Heart left ventricle (tissue), 16 donors: Measurements from ENCODE around the gene ADSS1. TPM values are rescaled to one million over a fixed set of nuclear protein-coding genes. Genes with fewer than 3 reads are reported as not detected.

Source experiments
- ATAC-seq, 4 donors: fragments of 200-7000 bp; cut with Tn5 transposase; one replicate each; pipeline ENCODE4 v1.9.1; 2020 to 2022; ENCODE audit warnings: moderate library complexity in 4 of 4, mild to moderate bottlenecking in 3 of 4, moderate number of reproducible peaks in 1 of 4
- DNase-seq, 5 donors: peaks; one replicate each; pipeline ENCODE4 v3.0.0-alpha.2; 2020
- H3K27ac ChIP-seq, 12 donors: fragments of 200-600 bp; sonication (generic) in 4 of 12; one replicate each; pipeline versions ENCODE4 v1.5.0 to v1.8.0; 2016 to 2022; ENCODE audit warnings: mild to moderate bottlenecking in 2 of 12
- H3K27me3 ChIP-seq, 9 donors: fragments of 200-600 bp; sonication (generic) in 2 of 9; one replicate each; pipeline versions ENCODE4 v1.5.1 to v1.8.0; 2016 to 2022; ENCODE audit warnings: mild to moderate bottlenecking in 3 of 9
- H3K36me3 ChIP-seq, 9 donors: fragments of 200-600 bp; sonication (generic) in 2 of 9; one replicate each; pipeline versions ENCODE4 v1.5.0 to v1.8.0; 2018 to 2022; ENCODE audit warnings: mild to moderate bottlenecking in 2 of 9
- H3K4me1 ChIP-seq, 12 donors: fragments of 200-600 bp; sonication (generic) in 4 of 12; one replicate each; pipeline versions ENCODE4 v1.5.0 to v1.8.0; 2016 to 2022; ENCODE audit warnings: mild to moderate bottlenecking in 3 of 12
- H3K4me3 ChIP-seq, 12 donors: fragments of 200-600 bp; sonication (generic) in 4 of 12; one replicate each; pipeline versions ENCODE4 v1.5.0 to v1.8.0; 2017 to 2022; ENCODE audit warnings: mild to moderate bottlenecking in 9 of 12, moderate library complexity in 4 of 12
- H3K9me3 ChIP-seq, 12 donors: fragments of 200-600 bp; sonication (generic) in 4 of 12; one replicate each; pipeline versions ENCODE4 v1.5.0 to v1.8.0; 2016 to 2022; ENCODE audit warnings: mild to moderate bottlenecking in 1 of 12
- CTCF ChIP-seq, 12 donors: fragments of 200-600 bp; sonication (generic) in 4 of 12; IDR thresholded peaks; one replicate each; pipeline versions ENCODE4 v1.5.0 to v1.8.0; 2018 to 2022; ENCODE audit warnings: antibody characterized with exemption in 12 of 12, mild to moderate bottlenecking in 5 of 12
- POLR2A ChIP-seq, 2 donors: fragments of 450-650 bp; IDR thresholded peaks; one replicate each; pipeline ENCODE4 v1.6.1; 2017; ENCODE audit warnings: antibody characterized with exemption in 2 of 2, mild to moderate bottlenecking in 2 of 2, moderate library complexity in 2 of 2
- WGBS, 4 donors: extraction: QIAGEN DNeasy Blood & Tissue Kit in 2 of 4; methylation state at CpG; one replicate each; pipeline versions ENCODE4 v1.1.5 to v1.1.7; 2013 to 2018; 5-methylcytosine and 5-hydroxymethylcytosine counted together
- intact Hi-C, 10 donors: fragments of 100-400 bp; cut with DNase I; formaldehyde crosslinking; loops; one replicate each; pipeline versions ENCODE4 v1.11.1 to v1.14.2; 2022
- polyA plus RNA-seq, 2 donors: library from polyadenylated mRNA; stranded (reverse); fragments of 200-250 nt; gene quantifications; one replicate each; pipeline ENCODE4 v1.2.3, GENCODE V29; 2013
- total RNA-seq, 9 donors: library from RNA; depleted of rRNA in 2 of 9; stranded (reverse); fragments of >200 nt in 2 of 9; fragmentation: NEBNext Ultra II Directional in 3 of 9; extraction: Animal tissue kit (Norgen Biotek cat#: 25700) in 3 of 9; gene quantifications; one replicate each; pipeline versions ENCODE4 v1.1.0 to v1.2.4, GENCODE V29; 2016 to 2023
- donor health status: ischemic (EF 13 %, LVEDD 7.1; RV severe dilation, severe dysfunction).
- donor health status: healthy with polysubstance abuse.
- donor health status: DM: no; HTN: yes; CAD: no.
- donor health status: DM: no; HTN: no; CAD: no.
- donor health status: ischemic (EF 25% LVEDD 6.9; RV normal size, moderate dysfunction).
- donor health status: ischemic (EF 25% LVEDD 5.7; RV mildly dilated, moderate dysfunction).
- donor health status: healthy.
- donor health status: DM: yes; HTN: yes; CAD: no.
- donor health status: ischemic (EF 35%, LVEDD 5.7; RV mildly dilated, moderate dysfunction).
- donor health status: nonischemic (EF 11% LVEDD 7.7; RV severe dilation, severe dysfunction).
- donor health status: DM: yes; HTN: yes; CAD: no.
- donor health status: PGD.
- donor health status: ischemic (EF 29% LVEDD 5.4; RV normal size, mild dysfunction).
- donor health status: nonischemic (EF 23%, LVEDD 6.1; RV moderate dilation, normal function).

The ADSS1 gene
- total and polyA plus RNA-seq, 11 donors: 64.7 to 258 (median 160) TPM

DNA sequence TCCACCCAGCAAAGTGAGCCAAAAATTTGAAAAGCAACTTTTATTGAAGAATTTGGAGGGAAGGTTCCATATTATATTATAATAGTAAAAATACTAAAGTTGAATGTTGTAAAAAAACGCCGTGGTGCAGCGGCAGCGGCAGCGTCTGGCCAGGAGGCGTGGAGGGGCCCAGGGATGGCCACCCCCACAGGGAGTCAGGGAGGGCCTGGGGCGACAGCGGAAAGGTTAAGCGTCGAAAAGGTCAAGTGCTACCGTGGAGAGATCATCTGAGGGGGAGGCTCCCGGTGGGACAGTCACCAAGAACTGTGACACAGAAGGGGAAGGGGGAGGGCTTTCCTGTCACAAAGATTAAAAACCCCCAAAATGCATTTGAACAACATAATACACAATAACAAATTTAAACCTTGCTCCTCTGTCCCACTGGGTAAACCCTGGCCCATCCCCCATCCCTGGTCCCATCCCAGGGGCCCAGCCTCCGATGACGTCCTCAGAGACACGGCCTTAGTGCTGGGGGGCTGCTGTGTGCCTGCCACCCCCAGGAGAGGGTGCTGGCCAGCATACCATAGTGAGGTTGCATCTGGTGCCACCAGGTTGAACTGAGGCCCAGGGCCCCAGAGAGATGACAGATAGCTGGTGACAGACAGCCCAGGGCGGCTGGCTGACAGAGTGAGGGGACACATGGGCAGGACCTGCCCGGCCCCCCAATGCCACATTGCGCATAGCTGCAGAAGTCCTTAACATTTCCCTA lies 45.5 kb downstream of the ADSS1 start:
- peak in 1 of 5 donors; percentile 24 for DNase-seq
- intact Hi-C loops: loop anchor here in 6 of 10 donors (2.0 to 10.0 kb wide), 3 partner anchors 55 to 275 kb away; no protein-coding TSS in a partner anchor
- H3K4me3 ChIP-seq: no peak overlapping the region
- peaks cover 0 to 12% (median 9%) of the 10 kb centered on the region in 12 donors for H3K4me1 ChIP-seq
- H3K27me3 ChIP-seq: no peaks in the 10 kb centered on the region
- WGBS, 4 donors: 72 to 81% (median 75%) methylated on average over 18 of the region's 18 CpGs
- H3K36me3 ChIP-seq: peaks cover 0 to 50% (median 42%) of the 10 kb centered on the region in 9 donors
- peaks cover 0 to 14% (median 0%) of the 10 kb centered on the region in 12 donors for H3K9me3 ChIP-seq
- no peak for ATAC-seq
- TF ChIP-seq CTCF (IDR thresholded peaks at IDR 0.05) (no peak), POLR2A (IDR thresholded peaks at IDR 0.05) (no peak)
- peak overlapping the region in 2 of 12 donors; percentile 21 to 51 for H3K27ac ChIP-seq

DNA sequence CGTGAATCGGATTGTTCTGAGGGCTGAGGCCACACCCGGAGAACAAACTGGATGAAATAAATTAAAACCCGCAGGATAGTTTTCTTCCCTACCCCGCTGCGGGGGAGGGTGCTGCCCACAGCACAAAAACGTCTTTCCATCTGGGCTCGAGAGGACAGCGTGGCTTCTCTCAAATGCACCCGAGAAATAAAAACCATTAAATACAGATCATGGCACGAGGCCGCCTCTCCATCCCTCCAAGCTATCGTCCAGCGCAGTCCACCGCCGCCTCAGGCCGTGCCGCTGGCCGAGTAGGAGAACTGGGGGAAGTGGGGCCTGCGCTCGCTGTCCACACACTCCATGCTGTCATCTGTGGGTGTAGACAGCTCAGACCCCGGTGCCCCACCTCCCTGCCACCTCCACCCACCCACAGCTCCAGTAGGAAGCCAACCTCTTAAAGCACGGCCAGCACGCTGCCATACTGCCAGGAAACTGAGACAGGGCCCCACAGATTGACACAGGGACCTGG lies 46.1 kb downstream of the ADSS1 start:
- Histone ChIP-seq H3K27ac (no peak overlapping the region), H3K4me3 (no peak overlapping the region), H3K9me3 (peaks cover 0 to 14% (median 0%) of the 10 kb centered on the region in 12 donors), H3K36me3 (peaks cover 0 to 56% (median 48%) of the 10 kb centered on the region in 9 donors), H3K27me3 (no peaks in the 10 kb centered on the region), H3K4me1 (peaks cover 0 to 12% (median 9%) of the 10 kb centered on the region in 12 donors)
- intact Hi-C loops: loop anchor here in 1 of 10 donors (2.0 kb wide), 1 partner anchor 55 kb away; no protein-coding TSS in a partner anchor
- no peak for TF ChIP-seq POLR2A (IDR thresholded peaks at IDR 0.05)
- TF ChIP-seq CTCF (IDR thresholded peaks at IDR 0.05): no peak
- DNase-seq (peak in 1 of 5 donors; percentile 16), ATAC-seq (no peak)
- WGBS, 4 donors: 84 to 87% (median 86%) methylated on average over 21 to 24 of the region's 24 CpGs

DNA sequence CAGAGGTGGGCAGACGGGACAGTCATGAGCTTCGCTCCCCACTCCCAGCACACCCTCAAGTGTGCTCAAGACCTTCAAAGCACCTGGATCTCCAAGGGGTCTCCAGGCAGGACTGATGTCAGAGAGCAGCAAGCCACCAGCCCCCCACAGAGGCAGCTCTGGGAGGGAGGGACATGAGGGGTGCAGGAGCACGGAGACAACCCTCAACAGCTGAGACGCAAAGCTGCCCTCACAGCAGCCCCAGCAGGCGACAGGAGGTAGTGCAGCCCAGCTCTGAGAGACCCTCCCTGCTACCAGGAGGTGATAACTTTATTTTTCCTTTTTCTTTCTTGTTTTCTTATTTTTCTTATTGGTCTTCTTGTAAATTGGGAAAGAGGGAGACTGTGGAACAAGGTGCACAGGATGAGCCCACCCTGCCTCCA lies 46.8 kb downstream of the ADSS1 start:
- TF ChIP-seq CTCF (IDR thresholded peaks at IDR 0.05) (peak in 7 of 12 donors; percentile 18 to 38 (median 31)), POLR2A (IDR thresholded peaks at IDR 0.05) (no peak)
- 91 to 97% (median 92%) methylated on average over 3 to 5 of the region's 5 CpGs for WGBS, 4 donors
- Histone ChIP-seq H3K36me3 (peaks cover 0 to 62% (median 51%) of the 10 kb centered on the region in 9 donors), H3K27ac (no peak overlapping the region), H3K4me3 (no peak overlapping the region), H3K4me1 (peaks cover 0 to 12% (median 9%) of the 10 kb centered on the region in 12 donors), H3K9me3 (peaks cover 0 to 13% (median 0%) of the 10 kb centered on the region in 12 donors), H3K27me3 (no peaks in the 10 kb centered on the region)
- intact Hi-C loops: loop anchor here in 1 of 10 donors (2.0 kb wide), 1 partner anchor 54 kb away; no protein-coding TSS in a partner anchor
- DNase-seq (peak in 1 of 5 donors; percentile 31), ATAC-seq (no peak)

- intact Hi-C loops: loop anchor here in 1 of 10 donors (2.0 kb wide), 1 partner anchor 53 kb away; no protein-coding TSS in a partner anchor
- DNase-seq: peak in 1 of 5 donors; percentile 18
- 89 to 100% (median 99%) methylated on average over 1 to 4 of the region's 4 CpGs for WGBS, 4 donors
- no peak for ATAC-seq
- Histone ChIP-seq H3K4me1 (peaks cover 0 to 12% (median 9%) of the 10 kb centered on the region in 12 donors), H3K27me3 (no peaks in the 10 kb centered on the region), H3K4me3 (no peak overlapping the region), H3K9me3 (peaks cover 0 to 8% (median 0%) of the 10 kb centered on the region in 12 donors), H3K27ac (no peak overlapping the region), H3K36me3 (peaks cover 0 to 64% (median 52%) of the 10 kb centered on the region in 9 donors)
- no peak for TF ChIP-seq POLR2A (IDR thresholded peaks at IDR 0.05)
- TF ChIP-seq CTCF (IDR thresholded peaks at IDR 0.05): no peak
Measured at GRCh38 chr14:104771374-104771773, 47.3 kb downstream of the ADSS1 start.
